Measurements from ENCODE around the gene DHRS13. TPM values are rescaled to one million over a fixed set of nuclear protein-coding genes. Genes with fewer than 3 reads are reported as not detected.

Gene DHRS13
- total and polyA plus RNA-seq, 2 donors (not counting 3 experiments of a cell fraction or from before 2014, with no cell fraction given) = 7.2 to 9.3 TPM

DNA sequence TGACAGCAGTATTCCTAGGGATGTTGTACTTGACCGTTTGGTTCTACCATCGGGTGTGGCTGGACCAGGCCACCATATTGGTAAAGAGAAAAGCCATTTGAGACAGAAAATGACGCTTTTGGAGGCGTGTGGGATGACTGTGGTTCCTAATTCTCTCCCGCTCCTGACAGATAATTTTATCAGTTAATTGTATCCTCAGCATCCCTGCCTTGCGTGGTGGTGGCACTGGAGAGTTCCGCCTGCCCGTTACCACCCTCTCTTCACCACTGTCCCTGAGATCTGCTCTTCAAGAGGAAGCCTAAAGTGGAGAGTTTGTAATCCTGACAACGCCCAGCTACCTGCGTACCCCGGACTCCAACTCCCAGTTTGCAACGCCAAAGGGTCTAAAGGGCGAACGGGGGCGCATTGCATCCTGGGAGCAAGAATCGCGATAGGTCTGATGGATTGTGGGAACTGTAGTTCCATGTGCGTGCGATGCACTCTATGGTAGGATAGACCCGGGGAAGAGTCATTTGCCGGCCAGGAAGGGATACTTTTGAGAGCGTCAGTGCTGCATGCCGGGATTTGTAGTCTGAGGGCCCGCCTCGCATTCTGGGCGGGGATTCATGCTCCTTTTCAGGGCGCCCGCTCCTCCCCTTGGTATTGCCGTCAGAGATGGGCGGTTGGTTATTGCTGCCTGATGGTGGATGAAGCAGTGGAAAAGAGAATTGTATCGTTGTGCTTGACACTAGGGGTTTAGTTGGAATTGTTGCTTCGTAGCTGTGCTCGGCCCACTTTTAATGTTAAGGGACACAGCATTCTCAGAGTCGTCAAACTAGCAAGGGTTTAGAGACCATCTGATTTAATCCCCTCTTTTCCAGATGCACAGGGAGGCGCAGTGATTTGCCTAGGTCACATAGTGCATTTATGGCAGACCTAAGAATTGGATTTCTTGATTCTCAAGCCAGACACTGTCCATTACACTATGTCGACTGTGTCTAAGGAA lies 49.4 kb upstream of the DHRS13 start:
- BruUV-seq (replicated peaks) = TSS peak; percentile 95
- dilution Hi-C loops (cut with MboI; ENCODE audit: extremely low pct_ligation_motif_present, low sequenced_read_pairs) = no loop called here
- no peaks in the 10 kb centered on the region for H4K20me1 ChIP-seq (replicated peaks; ENCODE audit: control insufficient read depth, extremely low read depth, insufficient read depth, low read length)
- POLR2A ChIA-PET = interaction anchor here (0.6 to 1.4 kb wide), 5 partner anchors 205 to 242 kb away, joined by 3 to 11 read pairs (median 5); partner anchors contain the start of genes RPL23A and TLCD1
- H3K4me3 ChIP-seq (replicated peaks in 1 of 3; ENCODE audit: insufficient read depth in 1 of 3, low read depth in 1 of 3, low read length in 3 of 3) = peak overlapping the region in 2 of 3 experiments; percentile 65 to 72
- H3K4me1 ChIP-seq (ENCODE audit: control insufficient read depth, extremely low read depth, insufficient read depth, low read length) = peaks cover 17% of the 10 kb centered on the region
- H3K27me3 ChIP-seq (ENCODE audit: control insufficient read depth in 2 of 2, insufficient read depth in 2 of 2, low read length in 2 of 2) = no peaks in the 10 kb centered on the region
- no peaks in the 10 kb centered on the region for H3K9me3 ChIP-seq (replicated peaks; ENCODE audit: control insufficient read depth, insufficient read depth, low read length)
- H3K9ac ChIP-seq (replicated peaks; ENCODE audit: extremely low read depth, insufficient read depth, low read length) = peak overlapping the region; percentile 71
- no peaks in the 10 kb centered on the region for H3K36me3 ChIP-seq (ENCODE audit: control insufficient read depth in 2 of 2, extremely low read depth in 1 of 2, insufficient read depth in 2 of 2, low read length in 2 of 2)
- H3K79me2 ChIP-seq (ENCODE audit: control insufficient read depth, insufficient read depth, low read length) = peaks cover 30% of the 10 kb centered on the region
- H3K27ac ChIP-seq (ENCODE audit: insufficient read depth, low read depth, low read length) = peak overlapping the region; percentile 80
- intact Hi-C loops (cut with micrococcal nuclease) = loop anchor here (1.0 to 2.0 kb wide), 3 partner anchors 143 to 233 kb away; partner anchors contain the start of gene RPL23A
- TF ChIP-seq EZH2 (IDR thresholded peaks at IDR 0.05; ENCODE audit: borderline replicate concordance, low read depth, low read length, severe bottlenecking) = no peak
- peak; percentile 24 for TF ChIP-seq MYC (IDR thresholded peaks at IDR 0.05; ENCODE audit: low read depth, low read length)
- TF ChIP-seq POLR2AphosphoS5 (IDR thresholded peaks at IDR 0.05; ENCODE audit: insufficient read depth, low read depth, low read length) = peak; percentile 57
- TF ChIP-seq, protein P1, sequence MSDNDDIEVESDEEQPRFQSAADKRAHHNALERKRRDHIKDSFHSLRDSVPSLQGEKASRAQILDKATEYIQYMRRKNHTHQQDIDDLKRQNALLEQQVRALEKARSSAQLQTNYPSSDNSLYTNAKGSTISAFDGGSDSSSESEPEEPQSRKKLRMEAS (IDR thresholded peaks at IDR 0.05; ENCODE audit: insufficient read depth, insufficient read length) = peak; percentile 78
- no peak for TF ChIP-seq JUN (IDR thresholded peaks at IDR 0.05; ENCODE audit: borderline replicate concordance, insufficient read depth, insufficient read length, low read depth)
- TF ChIP-seq POLR2A (IDR thresholded peaks at IDR 0.05; ENCODE audit: low read depth, low read length) = peak; percentile 17
- TF ChIP-seq GATA2 (IDR thresholded peaks at IDR 0.05; ENCODE audit: insufficient read depth, insufficient read length, low read depth, low read length) = no peak
- TF ChIP-seq, protein P2, sequence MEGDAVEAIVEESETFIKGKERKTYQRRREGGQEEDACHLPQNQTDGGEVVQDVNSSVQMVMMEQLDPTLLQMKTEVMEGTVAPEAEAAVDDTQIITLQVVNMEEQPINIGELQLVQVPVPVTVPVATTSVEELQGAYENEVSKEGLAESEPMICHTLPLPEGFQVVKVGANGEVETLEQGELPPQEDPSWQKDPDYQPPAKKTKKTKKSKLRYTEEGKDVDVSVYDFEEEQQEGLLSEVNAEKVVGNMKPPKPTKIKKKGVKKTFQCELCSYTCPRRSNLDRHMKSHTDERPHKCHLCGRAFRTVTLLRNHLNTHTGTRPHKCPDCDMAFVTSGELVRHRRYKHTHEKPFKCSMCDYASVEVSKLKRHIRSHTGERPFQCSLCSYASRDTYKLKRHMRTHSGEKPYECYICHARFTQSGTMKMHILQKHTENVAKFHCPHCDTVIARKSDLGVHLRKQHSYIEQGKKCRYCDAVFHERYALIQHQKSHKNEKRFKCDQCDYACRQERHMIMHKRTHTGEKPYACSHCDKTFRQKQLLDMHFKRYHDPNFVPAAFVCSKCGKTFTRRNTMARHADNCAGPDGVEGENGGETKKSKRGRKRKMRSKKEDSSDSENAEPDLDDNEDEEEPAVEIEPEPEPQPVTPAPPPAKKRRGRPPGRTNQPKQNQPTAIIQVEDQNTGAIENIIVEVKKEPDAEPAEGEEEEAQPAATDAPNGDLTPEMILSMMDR (IDR thresholded peaks at IDR 0.05; ENCODE audit: extremely low read depth in 1 of 2, insufficient read depth in 1 of 2, low read depth in 1 of 2, low read length in 2 of 2) = no peak
- TF ChIP-seq FOS (IDR thresholded peaks at IDR 0.05; ENCODE audit: borderline replicate concordance, insufficient read depth, low read length) = no peak
- peak; percentile 100 for FAIRE-seq
- H3K9me1 ChIP-seq (replicated peaks; ENCODE audit: control insufficient read depth, extremely low read depth, insufficient read depth, low read length) = no peaks in the 10 kb centered on the region
- peak overlapping the region; percentile 75 for H3K4me2 ChIP-seq (ENCODE audit: insufficient read depth, low read length)
- CTCF ChIA-PET = interaction anchor here (0.8 to 7.8 kb wide), 36 partner anchors 12 to 233 kb away, joined by 3 to 249 read pairs (median 7); partner anchors contain the start of genes DHRS13, FAM222B, MYO18A and NEK8
- DNase-seq (ENCODE audit: low read depth, low spot score) = peak; percentile 100
- peak overlapping the region; percentile 30 for H2AFZ ChIP-seq (ENCODE audit: low read depth, low read length)

Data from endothelial cell of umbilical vein (primary cell).